Activated CD8-positive, alpha-beta memory T cell treated with anti-CD3 and anti-CD28 coated beads for 48 hours (primary cell): ENCODE data around the gene EPB41L4A.
A peak's percentile ranks its signal among the peaks of the same experiment; 100 is the strongest.
"Not testable (repeated sequence)": the region's sequence is repeated elsewhere in the genome, so short reads cannot be mapped to it uniquely, and the experiment has no call there.

Experiments
- DNase-seq, 3 experiments: peaks; one replicate each; pipeline ENCODE4 v3.0.0-alpha.2; 2020; ENCODE audit warnings: low read depth in 2 of 3, low spot score in 2 of 3

The EPB41L4A gene

GRCh38 chr5:112419164-112419985 is at the start of gene EPB41L4A:
EPB41L4A (minus strand) TSS chr5:112419277; CDS start chr5:112419039, 238 bp downstream.
- DNase-seq = peak in 1 of 3 experiments; percentile 0

- DNase-seq = no peak
These were observed 48.4 kb upstream of the EPB41L4A start for GRCh38 chr5:112467485-112467884.

- DNase-seq = not testable (repeated sequence)
These were observed 47.2 kb upstream of the EPB41L4A start for GRCh38 chr5:112466261-112466660.

GRCh38 chr5:112447187-112447760 is 28.2 kb upstream of the EPB41L4A start:
- DNase-seq = not testable (repeated sequence)

- no peak for DNase-seq
These were observed 26.7 kb upstream of the EPB41L4A start for GRCh38 chr5:112445626-112446350.

- not testable (repeated sequence) for DNase-seq
These were observed 24.9 kb upstream of the EPB41L4A start for GRCh38 chr5:112443932-112444331.

- DNase-seq = no peak
These were observed 21.0 kb upstream of the EPB41L4A start for GRCh38 chr5:112440031-112440430.

GRCh38 chr5:112436144-112436543 is 17.1 kb upstream of the EPB41L4A start:
- DNase-seq = no peak

GRCh38 chr5:112434641-112435040 is 15.6 kb upstream of the EPB41L4A start:
- no peak for DNase-seq

GRCh38 chr5:112426202-112426601 is 7.1 kb upstream of the EPB41L4A start:
- not testable (repeated sequence) for DNase-seq

GRCh38 chr5:112419986-112420864 is 1.1 kb upstream of the EPB41L4A start:
- peak in 1 of 3 experiments; percentile 4 for DNase-seq

GRCh38 chr5:112418659-112419163 is 366 bp downstream of the EPB41L4A start:
- DNase-seq = no peak

- peak in 1 of 3 experiments; percentile 15 for DNase-seq
These were observed 982 bp downstream of the EPB41L4A start for GRCh38 chr5:112417931-112418658.

GRCh38 chr5:112415552-112415951 is 3.5 kb downstream of the EPB41L4A start:
- DNase-seq = no peak

- no peak for DNase-seq
These were observed 5.5 kb downstream of the EPB41L4A start for GRCh38 chr5:112413611-112414010.

- no peak for DNase-seq
These were observed 6.7 kb downstream of the EPB41L4A start for GRCh38 chr5:112412346-112412745.

GRCh38 chr5:112411903-112412302 is 7.2 kb downstream of the EPB41L4A start:
- DNase-seq = no peak

- no peak for DNase-seq
These were observed 11.4 kb downstream of the EPB41L4A start for GRCh38 chr5:112407666-112408065.

- DNase-seq = no peak
These were observed 11.8 kb downstream of the EPB41L4A start for GRCh38 chr5:112407240-112407639.

- no peak for DNase-seq
These were observed 16.0 kb downstream of the EPB41L4A start for GRCh38 chr5:112403069-112403468.
